GM18873 (cell line): ENCODE measurements around the gene TEX53.

Experiments
- ATAC-seq: cut with Tn5 transposase; IDR thresholded peaks from one replicate; pipeline ENCODE4 v1.9.1; 2021; ENCODE audit warnings: mild to moderate bottlenecking, moderate library complexity, moderate number of reproducible peaks; ENCODE audit not compliant: unreplicated experiment, low FRiP score

TEX53 gene

GRCh38 chr9:114607671-114608524 is 49.7 kb downstream of the TEX53 start:
- no peak for ATAC-seq

GRCh38 chr9:114606597-114607207 is 50.9 kb downstream of the TEX53 start:
- no peak for ATAC-seq
